ENCODE measurements around the gene SLC43A3.
A peak's percentile ranks its signal among the peaks of the same experiment; 100 is the strongest.

SLC43A3 gene

DNA sequence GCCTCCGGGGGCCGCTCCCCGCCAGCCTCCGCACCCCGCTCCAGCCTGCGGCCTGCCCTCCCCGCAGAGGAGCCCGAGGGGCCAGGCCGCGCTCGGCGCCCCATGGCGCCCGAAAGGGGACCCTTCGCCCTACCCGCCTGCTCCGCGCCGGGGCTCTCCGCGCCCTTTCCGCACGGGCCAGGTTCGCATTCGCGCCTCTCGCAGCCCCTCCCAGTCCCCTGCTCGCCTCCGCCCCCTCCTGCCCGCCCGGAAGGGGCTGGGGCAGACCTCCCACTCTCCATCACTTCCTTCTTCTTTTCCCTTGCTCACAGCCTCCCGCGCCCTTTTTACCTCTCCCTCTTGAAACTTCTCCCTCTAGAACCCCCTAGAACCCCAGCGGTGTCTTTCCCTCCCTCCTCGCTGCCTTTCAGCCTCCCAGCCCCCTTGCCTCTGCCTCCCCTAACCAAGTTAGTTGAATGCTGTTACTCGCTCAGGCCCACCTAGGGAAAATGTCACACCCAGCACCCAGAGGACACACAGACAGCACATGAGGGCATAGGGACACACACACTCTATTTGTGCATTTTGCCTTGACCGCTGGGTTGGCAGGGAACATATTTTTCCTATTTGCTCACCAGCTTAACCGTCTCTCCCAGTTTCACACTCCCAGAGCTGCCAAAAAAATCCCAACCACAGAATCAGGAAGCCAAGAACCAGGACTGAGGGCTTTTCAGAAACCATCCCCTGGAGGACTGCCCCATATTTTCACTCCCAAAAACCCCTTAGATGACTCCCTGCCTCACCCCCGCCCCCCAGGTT lies at the start of gene SLC43A3:
SLC43A3 (minus strand) TSS at position 193 of the 798 bp plus-strand sequence. CDS start 949 bp downstream, outside the sequence.
- DNase-seq: peak; percentile 90

- no peak for DNase-seq
Measured at GRCh38 chr11:57476047-57476756, 49.3 kb upstream of the SLC43A3 start.

GRCh38 chr11:57475671-57476046 lies 48.7 kb upstream of the SLC43A3 start:
- no peak for DNase-seq

DNA sequence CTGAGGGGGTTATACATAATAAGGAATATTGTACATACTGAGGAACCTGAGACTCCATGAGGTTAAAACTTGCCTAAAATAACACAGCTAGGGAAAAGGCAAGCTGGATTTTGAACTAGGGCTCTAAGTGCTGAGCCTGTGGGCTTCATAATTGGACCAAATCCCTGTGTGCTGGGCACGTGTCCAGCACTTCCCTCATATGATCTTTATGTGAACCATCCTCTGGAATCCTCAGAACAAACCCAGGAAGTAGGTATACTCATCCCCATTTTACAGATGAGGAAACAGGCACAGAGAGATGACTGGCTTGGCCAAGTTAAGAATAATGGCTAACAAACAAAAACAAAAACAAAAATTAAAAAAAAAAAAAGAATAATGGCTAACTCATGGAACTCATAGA lies 48.3 kb upstream of the SLC43A3 start:
- DNase-seq: no peak

- DNase-seq: no peak
Measured at GRCh38 chr11:57474803-57475115, 47.8 kb upstream of the SLC43A3 start.

DNA sequence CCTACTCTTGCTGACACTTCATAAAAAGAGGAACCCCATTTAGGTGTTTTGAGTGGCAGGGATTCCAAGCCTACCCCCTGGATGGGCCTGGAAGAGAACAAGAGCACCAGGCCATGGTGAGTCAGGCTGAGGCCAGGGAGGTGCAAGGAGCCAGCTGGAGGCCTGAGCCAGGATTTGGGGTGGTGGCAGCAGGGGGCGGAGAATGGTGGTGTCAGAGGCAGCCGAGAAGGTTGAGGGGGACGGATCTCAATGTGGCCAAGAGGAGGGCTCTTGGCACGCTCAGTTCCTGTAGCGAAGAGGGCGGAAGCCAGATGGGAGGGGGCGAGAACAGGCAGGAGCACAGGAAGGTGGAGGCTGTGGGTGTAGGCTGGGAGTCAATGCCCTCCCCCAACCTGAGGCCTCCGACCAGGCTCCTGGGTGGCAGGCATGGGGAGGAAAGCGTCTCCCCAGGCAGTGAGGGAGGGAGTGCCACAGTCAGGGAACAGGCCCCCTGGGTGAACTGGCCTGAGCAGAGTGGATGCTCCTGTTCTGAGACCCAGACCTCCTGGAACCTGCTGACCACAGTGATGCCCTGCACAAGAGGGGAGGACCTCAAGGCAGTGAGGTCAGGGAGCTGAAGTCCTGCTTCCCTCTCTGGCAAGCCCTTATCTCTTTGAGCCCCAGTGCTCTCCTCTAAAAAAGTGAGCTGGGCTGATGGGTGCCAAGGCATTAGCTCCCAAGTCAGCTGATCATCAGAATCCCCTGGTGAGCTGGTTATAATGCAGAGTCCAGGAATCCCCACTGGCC lies 47.3 kb upstream of the SLC43A3 start:
- peak; percentile 55 for DNase-seq

DNA sequence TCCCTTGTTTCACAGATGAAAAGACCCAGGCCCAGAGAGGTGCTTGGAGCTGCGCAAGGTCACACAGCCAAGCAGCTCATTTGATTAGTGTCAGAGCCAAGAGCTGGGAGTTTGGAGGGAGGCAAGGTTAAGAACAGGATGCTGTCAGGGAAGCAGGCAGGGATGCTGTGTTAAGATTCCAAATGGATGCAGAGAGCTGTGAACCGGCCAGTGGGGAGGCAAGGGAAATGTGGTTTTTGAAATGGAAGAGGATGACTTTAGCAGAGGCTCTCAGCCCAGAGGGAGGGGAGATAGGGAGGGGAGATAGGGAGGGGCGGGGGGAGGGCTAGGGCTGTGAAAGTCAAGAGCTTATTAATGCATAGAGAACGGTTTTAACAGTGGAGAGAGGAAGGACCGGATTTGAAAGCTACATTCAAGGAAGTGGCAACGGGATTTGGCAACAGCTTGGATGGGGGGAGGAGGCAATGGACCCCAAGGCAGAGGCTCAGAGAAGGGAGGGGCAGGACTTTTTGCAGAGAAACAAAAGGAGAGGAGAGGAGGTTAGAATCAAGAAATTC lies 46.4 kb upstream of the SLC43A3 start:
- no peak for DNase-seq

- DNase-seq: no peak
Measured at GRCh38 chr11:57471496-57471895, 44.6 kb upstream of the SLC43A3 start.

- no peak for DNase-seq
Measured at GRCh38 chr11:57469268-57469667, 42.3 kb upstream of the SLC43A3 start.

- no peak for DNase-seq
Measured at GRCh38 chr11:57468276-57468675, 41.4 kb upstream of the SLC43A3 start.

- no peak for DNase-seq
Measured at GRCh38 chr11:57467508-57468157, 40.7 kb upstream of the SLC43A3 start.

DNA sequence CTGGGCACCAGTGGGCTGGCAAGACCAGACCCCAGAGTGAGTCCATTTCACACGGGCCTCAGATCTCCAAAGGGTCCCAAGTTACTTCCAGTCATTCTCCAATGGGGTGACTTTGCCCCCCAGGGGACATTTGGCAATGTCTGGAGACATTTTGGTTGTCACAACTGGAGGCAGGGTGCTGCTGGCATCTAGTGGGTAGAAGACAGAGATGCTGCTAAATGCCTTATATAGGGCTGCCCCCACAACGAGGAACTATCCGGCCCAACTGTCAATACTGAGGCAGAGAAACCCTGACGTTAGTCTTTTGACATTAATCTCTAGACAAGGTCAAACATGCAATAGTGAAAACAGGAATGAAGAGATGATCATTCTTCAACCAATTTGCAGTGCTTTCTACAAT lies 39.8 kb upstream of the SLC43A3 start:
- no peak for DNase-seq

- no peak for DNase-seq
Measured at GRCh38 chr11:57464539-57465181, 37.7 kb upstream of the SLC43A3 start.

GRCh38 chr11:57463671-57464538 lies 37.0 kb upstream of the SLC43A3 start:
- DNase-seq: no peak

- DNase-seq: no peak
Measured at GRCh38 chr11:57462597-57462996, 35.7 kb upstream of the SLC43A3 start.

- DNase-seq: no peak
Measured at GRCh38 chr11:57461841-57462489, 35.0 kb upstream of the SLC43A3 start.

DNA sequence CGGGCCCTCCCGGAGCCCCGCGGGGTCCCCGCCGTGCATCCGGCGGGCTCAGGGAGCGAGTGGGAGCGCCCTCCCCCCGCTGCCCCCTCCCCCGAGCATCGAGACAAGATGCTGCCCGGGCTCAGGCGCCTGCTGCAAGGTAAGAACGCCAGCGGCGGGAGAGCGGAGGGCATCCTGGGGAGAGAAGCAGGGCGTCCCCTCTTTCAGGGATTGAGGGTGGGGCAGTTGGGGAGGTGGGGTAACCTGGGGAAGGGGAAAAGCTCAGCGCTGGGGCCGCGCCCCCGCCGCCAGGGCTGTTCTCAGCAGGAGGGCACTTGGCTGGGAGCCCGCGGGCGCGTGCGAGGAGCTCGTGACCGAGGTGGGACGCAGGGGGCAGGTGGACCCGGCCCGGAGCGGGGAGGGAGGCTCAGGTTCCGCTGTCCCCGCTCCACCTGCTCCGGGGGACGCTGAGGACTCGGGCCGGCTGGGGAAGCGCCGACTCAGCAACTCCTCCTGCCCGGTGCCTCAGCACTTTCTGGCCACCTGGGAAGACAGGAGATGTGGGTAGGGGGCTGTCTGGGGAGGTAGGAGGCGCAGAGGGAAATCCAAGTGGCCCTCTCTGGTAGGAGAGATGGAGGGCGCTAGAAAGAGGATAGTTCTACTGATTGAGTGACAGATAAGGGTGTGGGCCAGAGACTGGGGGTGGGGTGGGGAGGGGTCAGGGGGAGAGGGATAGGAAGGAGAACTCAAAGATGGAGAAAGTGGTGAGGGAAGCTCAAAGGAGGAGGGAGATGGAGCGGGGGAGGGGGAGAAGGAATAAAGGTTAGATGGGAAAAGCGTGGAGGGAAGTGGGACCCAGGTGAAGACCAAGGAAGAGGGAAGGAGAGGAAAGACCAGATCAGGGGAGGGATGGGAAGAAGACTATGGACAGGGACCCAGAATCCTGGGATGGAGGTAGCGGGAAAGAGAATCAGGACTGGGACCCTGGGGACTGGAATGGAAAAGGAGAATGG lies 34.1 kb upstream of the SLC43A3 start:
- no peak for DNase-seq

- peak; percentile 59 for DNase-seq
Measured at GRCh38 chr11:57460022-57460757, 33.3 kb upstream of the SLC43A3 start, which contains the start of gene RTN4RL2. Gene RTN4RL2, plus strand, starts transcription at chr11:57460528. Its CDS starts 338 bp downstream, at chr11:57460866.
